Naive thymus-derived CD4-positive, alpha-beta T cell (primary cell): ENCODE data around the gene MTCL3.

ENCODE experiments used
- ATAC-seq: fragments of 150-1000 bp; cut with Tn5 transposase; 2 replicates; pipeline ENCODE4 v1.10.0; 2021; ENCODE audit warnings: mild to moderate bottlenecking, moderate library complexity
- CTCF ChIA-PET: fragments of 350-600 bp; sonication (Branson Sonifier 250); formaldehyde crosslinking; loops from one replicate; lab custom pipeline; 2021; ENCODE audit warnings: antibody characterized with exemption; lab: Charles Lee
- POLR2A ChIA-PET: fragments of 350-600 bp; sonication (Branson Sonifier 250); formaldehyde crosslinking; loops from one replicate; lab custom pipeline; 2021; ENCODE audit warnings: antibody characterized with exemption, inconsistent platforms; lab: Charles Lee
- DNase-seq, 9 donors: peaks; one replicate each; pipeline versions ENCODE4 v3.0.0 to v3.0.0-alpha.2; 2020 to 2022; ENCODE audit warnings: mixed read lengths in 1 of 9
- H3K27ac ChIP-seq: one replicate; pipeline ENCODE4 v1.7.0; 2013; ENCODE audit warnings: mild to moderate bottlenecking, low read depth, low read length, moderate library complexity
- H3K27me3 ChIP-seq, 2 donors: one replicate each; pipeline ENCODE4 v1.7.0; 2013; ENCODE audit warnings: low read length in 2 of 2, mild to moderate bottlenecking in 2 of 2, moderate library complexity in 2 of 2; ENCODE audit not compliant: control insufficient read depth in 2 of 2, insufficient read depth in 2 of 2
- H3K36me3 ChIP-seq, 3 experiments: 1 replicate in 2 of 3; 2 replicates in 1 of 3; pipeline ENCODE4 v1.7.0; 2013; ENCODE audit warnings: low read length in 3 of 3, mild to moderate bottlenecking in 3 of 3, moderate library complexity in 1 of 3; ENCODE audit not compliant: insufficient read depth in 3 of 3, control insufficient read depth in 2 of 3
- H3K4me1 ChIP-seq, 2 donors: one replicate each; pipeline ENCODE4 v1.7.0; 2013; ENCODE audit warnings: low read length in 2 of 2, mild to moderate bottlenecking in 2 of 2, moderate library complexity in 1 of 2; ENCODE audit not compliant: control insufficient read depth in 2 of 2, insufficient read depth in 2 of 2
- H3K4me3 ChIP-seq: 2 replicates; pipeline ENCODE4 v1.7.0; 2013; ENCODE audit warnings: mild to moderate bottlenecking, low read length
- H3K9me3 ChIP-seq, 3 experiments: 1 replicate in 2 of 3; 2 replicates in 1 of 3; pipeline ENCODE4 v1.7.0; 2013; ENCODE audit warnings: low read length in 3 of 3; ENCODE audit not compliant: control insufficient read depth in 2 of 3
- H3K27ac Mint-ChIP-seq, 9 donors: one replicate each; pipeline ENCODE4 v1.8.0; 2020 to 2022; ENCODE audit warnings: mixed read lengths in 9 of 9, mild to moderate bottlenecking in 8 of 9, moderate library complexity in 5 of 9, inconsistent platforms in 2 of 9
- H3K27me3 Mint-ChIP-seq, 5 donors: one replicate each; pipeline ENCODE4 v1.8.0; 2021 to 2022; ENCODE audit warnings: mixed read lengths in 5 of 5, mild to moderate bottlenecking in 1 of 5
- H3K36me3 Mint-ChIP-seq, 5 donors: one replicate each; pipeline ENCODE4 v1.8.0; 2020 to 2022; ENCODE audit warnings: mixed read lengths in 5 of 5, mild to moderate bottlenecking in 3 of 5, inconsistent platforms in 1 of 5
- H3K4me1 Mint-ChIP-seq, 7 donors: one replicate each; pipeline ENCODE4 v1.8.0; 2020 to 2022; ENCODE audit warnings: mixed read lengths in 7 of 7, mild to moderate bottlenecking in 3 of 7, inconsistent platforms in 1 of 7
- H3K4me3 Mint-ChIP-seq, 10 donors: one replicate each; pipeline ENCODE4 v1.8.0; 2020 to 2022; ENCODE audit warnings: mild to moderate bottlenecking in 10 of 10, mixed read lengths in 10 of 10, moderate library complexity in 6 of 10, inconsistent platforms in 2 of 10
- H3K9me3 Mint-ChIP-seq, 11 donors: one replicate each; pipeline ENCODE4 v1.8.0; 2020 to 2022; ENCODE audit warnings: mixed read lengths in 11 of 11, mild to moderate bottlenecking in 4 of 11, inconsistent platforms in 1 of 11, moderate library complexity in 1 of 11
- intact Hi-C, 2 donors: fragments of 100-400 bp; cut with micrococcal nuclease; formaldehyde crosslinking; loops; one replicate each; pipeline ENCODE4 v1.15.1; 2023

Gene MTCL3

DNA sequence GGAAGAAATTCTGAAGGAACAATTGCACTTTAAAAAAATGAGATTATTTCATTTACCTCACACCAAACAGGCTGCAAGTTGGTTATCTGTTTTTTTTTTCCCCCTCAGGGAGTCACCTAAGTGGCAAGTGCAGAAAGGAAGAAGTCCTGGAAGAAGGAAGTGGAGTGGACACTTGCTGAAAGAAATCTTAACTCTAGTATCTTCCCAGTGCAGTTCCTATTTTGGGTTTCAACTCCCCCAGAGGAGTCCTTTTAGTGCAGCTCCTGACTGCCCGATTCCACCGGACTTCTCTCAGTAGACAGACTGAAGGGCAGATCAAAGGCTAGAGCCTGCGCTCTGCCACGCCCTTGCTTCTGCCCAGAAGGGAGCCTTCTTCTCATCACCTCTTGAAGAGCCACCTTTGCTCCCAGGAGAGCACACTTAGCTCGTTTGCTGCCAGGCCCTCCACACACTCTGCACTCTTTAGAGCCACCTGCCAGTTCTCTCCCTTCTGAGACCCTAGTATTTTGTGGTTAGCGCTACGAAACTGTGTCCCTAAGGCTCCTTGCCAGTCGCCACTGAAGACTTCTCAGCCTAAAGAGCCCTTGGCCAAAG, 4.9 kb downstream of the MTCL3 start:
- Histone ChIP-seq H3K27me3 (peaks cover 0 to 2% of the 10 kb centered on the region in 2 donors), H3K27ac (no peak overlapping the region), H3K36me3 (no peaks in the 10 kb centered on the region), H3K4me3 (peak overlapping the region; percentile 58), H3K9me3 (no peaks in the 10 kb centered on the region), H3K4me1 (peaks cover 12 to 13% of the 10 kb centered on the region in 2 donors)
- ChIA-PET CTCF (interaction anchor here (1.1 kb wide), 1 partner anchor 25 kb away, joined by 3 read pairs; no protein-coding TSS in a partner anchor), POLR2A (interaction anchor here (0.7 to 1.0 kb wide), 3 partner anchors 13 to 247 kb away, joined by 3 to 4 read pairs (median 4); no protein-coding TSS in a partner anchor)
- ATAC-seq (no peak), DNase-seq (peak in 2 of 9 donors; percentile 5)
- Mint-ChIP-seq H3K27ac (peak overlapping the region in 3 of 9 donors; percentile 48 to 84 (median 77)), H3K4me1 (peaks cover 21 to 41% (median 28%) of the 10 kb centered on the region in 7 donors), H3K27me3 (peaks cover 9 to 20% (median 19%) of the 10 kb centered on the region in 5 donors), H3K36me3 (peaks cover 0 to 19% (median 6%) of the 10 kb centered on the region in 5 donors), H3K4me3 (peak overlapping the region; percentile 83 to 98 (median 88)), H3K9me3 (peaks cover 0 to 2% (median 0%) of the 10 kb centered on the region in 11 donors)
- intact Hi-C loops, result loop anchor here (10.0 kb wide), 2 partner anchors 371 to 381 kb away; no protein-coding TSS in a partner anchor

DNA sequence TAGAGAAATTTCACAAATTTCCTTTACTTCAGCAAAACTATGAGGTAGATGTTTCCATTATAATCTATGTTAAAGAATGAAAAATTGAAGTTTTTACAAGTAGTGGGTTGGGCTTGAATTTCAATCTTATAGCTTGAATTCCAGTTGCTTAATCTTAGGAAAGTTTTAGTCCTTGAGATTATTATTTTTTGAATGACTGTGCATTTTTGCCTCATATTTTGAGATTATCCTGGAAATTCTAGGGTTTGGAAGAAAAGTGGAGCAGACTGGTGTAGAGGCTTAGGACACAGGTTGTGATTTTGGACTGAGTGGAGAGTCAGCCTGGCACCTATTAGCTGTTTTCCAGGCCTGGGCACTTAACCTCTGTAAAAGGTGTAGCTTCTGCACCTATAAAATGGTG, 5.7 kb downstream of the MTCL3 start:
- H3K9me3 Mint-ChIP-seq, result peaks cover 0 to 2% (median 0%) of the 10 kb centered on the region in 11 donors
- peaks cover 16 to 34% (median 20%) of the 10 kb centered on the region in 7 donors for H3K4me1 Mint-ChIP-seq
- peaks cover 8 to 9% of the 10 kb centered on the region in 2 donors for H3K4me1 ChIP-seq
- intact Hi-C loops, result loop anchor here (10.0 kb wide), 2 partner anchors 371 to 381 kb away; no protein-coding TSS in a partner anchor
- ChIA-PET POLR2A (interaction anchor here (0.7 kb wide), 1 partner anchor 246 kb away, joined by 4 read pairs; no protein-coding TSS in a partner anchor), CTCF (no interaction called here)
- no peak overlapping the region for H3K27ac ChIP-seq
- no peaks in the 10 kb centered on the region for H3K27me3 ChIP-seq
- no peaks in the 10 kb centered on the region for H3K9me3 ChIP-seq
- no peak for DNase-seq
- peak overlapping the region in 1 of 10 donors; percentile 89 for H3K4me3 Mint-ChIP-seq
- H3K27me3 Mint-ChIP-seq, result peaks cover under 1 to 13% (median 11%) of the 10 kb centered on the region in 5 donors
- H3K36me3 Mint-ChIP-seq, result peaks cover 0 to 22% (median 6%) of the 10 kb centered on the region in 5 donors
- no peaks in the 10 kb centered on the region for H3K36me3 ChIP-seq
- H3K27ac Mint-ChIP-seq, result no peak overlapping the region
- no peak for ATAC-seq
- no peak overlapping the region for H3K4me3 ChIP-seq

DNA sequence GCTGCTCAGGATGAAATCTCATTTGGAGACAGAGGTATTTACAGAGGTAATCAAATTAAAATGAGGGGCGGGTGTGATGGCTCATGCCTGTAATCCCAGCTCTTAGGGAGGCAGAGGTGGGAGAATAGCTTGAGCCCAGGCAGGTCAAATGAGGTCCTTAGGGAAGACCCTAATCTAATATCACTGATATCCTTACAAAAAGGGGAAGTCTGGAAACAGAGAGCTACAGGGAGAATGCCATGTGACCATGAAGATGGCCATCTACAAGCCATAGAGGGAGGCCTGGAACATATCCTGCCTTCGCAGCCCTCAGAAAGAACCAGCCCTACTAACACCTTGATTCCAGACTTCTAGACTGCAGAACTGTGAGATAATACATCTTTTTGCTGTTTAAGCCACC, 8.3 kb downstream of the MTCL3 start:
- H3K27ac ChIP-seq, result no peak overlapping the region
- no peaks in the 10 kb centered on the region for H3K27me3 ChIP-seq
- H3K9me3 ChIP-seq, result no peaks in the 10 kb centered on the region
- POLR2A ChIA-PET, result no interaction called here
- H3K27me3 Mint-ChIP-seq, result peaks cover 0 to 5% (median 0%) of the 10 kb centered on the region in 5 donors
- intact Hi-C loops, result loop anchor here (10.0 kb wide), 2 partner anchors 374 to 384 kb away; no protein-coding TSS in a partner anchor
- peaks cover 0 to 24% (median 6%) of the 10 kb centered on the region in 5 donors for H3K36me3 Mint-ChIP-seq
- no peak for ATAC-seq
- H3K4me3 Mint-ChIP-seq, result no peak overlapping the region
- no peak for DNase-seq
- CTCF ChIA-PET, result no interaction called here
- peaks cover 6 to 15% (median 8%) of the 10 kb centered on the region in 7 donors for H3K4me1 Mint-ChIP-seq
- no peak overlapping the region for H3K27ac Mint-ChIP-seq
- peaks cover 0 to 2% (median 0%) of the 10 kb centered on the region in 11 donors for H3K9me3 Mint-ChIP-seq
- H3K4me3 ChIP-seq, result no peak overlapping the region
- H3K36me3 ChIP-seq, result no peaks in the 10 kb centered on the region
- no peaks in the 10 kb centered on the region for H3K4me1 ChIP-seq

DNA sequence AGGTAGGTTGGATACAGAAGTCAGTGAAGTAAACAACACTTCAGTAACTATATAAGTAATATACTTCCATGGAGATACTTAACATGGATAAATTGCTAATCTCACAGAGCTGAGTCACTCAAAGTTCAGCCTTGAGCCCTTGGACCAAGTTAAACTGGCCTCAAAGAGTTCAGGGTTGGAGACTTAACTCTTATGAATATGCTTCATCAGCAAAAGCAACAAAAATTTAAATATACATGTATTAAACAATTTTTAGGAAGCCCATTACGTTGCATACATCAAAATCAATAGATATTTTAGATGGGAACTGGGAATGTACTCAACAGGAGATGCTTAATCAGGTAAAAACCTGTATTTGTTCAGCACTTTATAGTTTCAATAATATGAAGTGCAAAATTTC, 12.2 kb downstream of the MTCL3 start:
- H3K36me3 ChIP-seq, result no peaks in the 10 kb centered on the region
- no peaks in the 10 kb centered on the region for H3K9me3 Mint-ChIP-seq
- CTCF ChIA-PET, result no interaction called here
- H3K27me3 Mint-ChIP-seq, result no peaks in the 10 kb centered on the region
- no peaks in the 10 kb centered on the region for H3K9me3 ChIP-seq
- POLR2A ChIA-PET, result interaction anchor here (1.0 kb wide), 1 partner anchor 47 kb away, joined by 4 read pairs; the partner anchor contains the start of gene KIAA0408
- peaks cover 0 to 22% (median 6%) of the 10 kb centered on the region in 5 donors for H3K36me3 Mint-ChIP-seq
- H3K27ac ChIP-seq, result no peak overlapping the region
- H3K4me3 ChIP-seq, result no peak overlapping the region
- DNase-seq, result no peak
- H3K27ac Mint-ChIP-seq, result no peak overlapping the region
- intact Hi-C loops, result no loop called here
- H3K4me3 Mint-ChIP-seq, result no peak overlapping the region
- H3K4me1 ChIP-seq, result no peaks in the 10 kb centered on the region
- H3K4me1 Mint-ChIP-seq, result peaks cover 0 to 2% (median 0%) of the 10 kb centered on the region in 7 donors
- no peaks in the 10 kb centered on the region for H3K27me3 ChIP-seq
- no peak for ATAC-seq

DNA sequence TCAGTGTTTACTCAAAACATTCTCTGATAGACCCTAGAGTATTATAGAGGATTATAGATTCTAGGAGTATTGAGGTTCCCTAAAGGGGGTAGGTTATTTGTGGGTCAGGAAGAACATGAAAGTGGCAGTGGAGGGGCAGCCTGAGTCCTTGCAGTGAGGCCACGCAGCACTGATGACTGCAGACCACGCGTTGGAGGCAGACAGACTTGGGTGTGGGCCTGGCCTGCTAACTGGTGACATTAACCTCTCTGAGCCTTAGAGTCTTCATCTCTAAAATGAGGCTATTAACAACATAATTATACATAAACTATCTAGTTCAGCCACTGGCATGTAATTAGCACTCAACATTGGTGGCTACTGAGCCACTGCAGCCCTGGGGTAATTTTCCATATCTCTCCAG, 16.1 kb downstream of the MTCL3 start:
- Histone ChIP-seq H3K9me3 (no peaks in the 10 kb centered on the region), H3K36me3 (no peaks in the 10 kb centered on the region), H3K27ac (no peak overlapping the region), H3K4me1 (no peaks in the 10 kb centered on the region), H3K27me3 (no peaks in the 10 kb centered on the region), H3K4me3 (no peak overlapping the region)
- Mint-ChIP-seq H3K27ac (no peak overlapping the region), H3K9me3 (no peaks in the 10 kb centered on the region), H3K4me3 (no peak overlapping the region), H3K36me3 (peaks cover 0 to 11% (median 0%) of the 10 kb centered on the region in 5 donors), H3K27me3 (peaks cover 0 to 4% (median 0%) of the 10 kb centered on the region in 5 donors), H3K4me1 (peaks cover 0 to 2% (median 0%) of the 10 kb centered on the region in 7 donors)
- CTCF ChIA-PET, result no interaction called here
- POLR2A ChIA-PET, result no interaction called here
- intact Hi-C loops, result no loop called here
- no peak for DNase-seq
- ATAC-seq, result no peak

DNA sequence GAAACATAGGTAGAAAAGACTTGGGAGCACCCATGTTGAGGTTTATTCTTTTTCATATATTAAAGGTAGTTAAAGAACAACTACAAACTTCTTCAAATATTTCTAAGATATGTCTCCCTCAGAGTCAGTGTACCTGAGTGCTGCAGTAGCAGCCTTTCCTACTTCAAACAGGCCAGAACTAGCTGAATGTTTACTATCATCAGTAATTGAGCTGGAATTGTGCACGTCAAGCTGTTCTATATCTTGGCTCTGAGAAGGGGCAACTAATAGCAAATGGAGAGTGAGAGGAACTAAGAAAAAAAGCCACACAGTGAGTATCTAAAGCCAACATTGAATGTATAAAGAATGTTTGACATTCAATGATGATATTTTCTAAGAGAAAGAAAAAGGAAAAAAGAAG, 21.7 kb downstream of the MTCL3 start:
- H3K4me1 ChIP-seq, result no peaks in the 10 kb centered on the region
- POLR2A ChIA-PET, result no interaction called here
- no peaks in the 10 kb centered on the region for H3K36me3 ChIP-seq
- Mint-ChIP-seq H3K4me3 (no peak overlapping the region), H3K27ac (no peak overlapping the region), H3K36me3 (peaks cover 0 to 15% (median 0%) of the 10 kb centered on the region in 5 donors), H3K9me3 (no peaks in the 10 kb centered on the region), H3K4me1 (peaks cover 0 to 11% (median 2%) of the 10 kb centered on the region in 7 donors), H3K27me3 (peaks cover 0 to 7% (median 0%) of the 10 kb centered on the region in 5 donors)
- intact Hi-C loops, result no loop called here
- no peak overlapping the region for H3K4me3 ChIP-seq
- no peak overlapping the region for H3K27ac ChIP-seq
- CTCF ChIA-PET, result no interaction called here
- no peaks in the 10 kb centered on the region for H3K9me3 ChIP-seq
- no peaks in the 10 kb centered on the region for H3K27me3 ChIP-seq
- ATAC-seq, result no peak
- DNase-seq, result no peak
